ENCODE data around the gene MUC12.

Gene MUC12

GRCh38 chr7:100965723-100966541, 3.4 kb upstream of the MUC12 start:
- peak; percentile 87 for TF ChIP-seq CTCF (IDR thresholded peaks at IDR 0.05; ENCODE audit: poor library complexity, severe bottlenecking)
- no peak overlapping the region for H3K27ac ChIP-seq (ENCODE audit: poor library complexity, severe bottlenecking)
- no peaks in the 10 kb centered on the region for H3K9me3 ChIP-seq (ENCODE audit: severe bottlenecking)
- ATAC-seq (ENCODE audit: low read depth) (peak; percentile 72), DNase-seq (ENCODE audit: low spot score) (no peak)
- peaks cover 54% of the 10 kb centered on the region for H3K27me3 ChIP-seq (ENCODE audit: insufficient read depth, poor library complexity, severe bottlenecking)
- H3K4me1 ChIP-seq (ENCODE audit: insufficient read depth, poor library complexity, severe bottlenecking) = no peaks in the 10 kb centered on the region
- no peaks in the 10 kb centered on the region for H3K36me3 ChIP-seq (ENCODE audit: low read depth)
- peak overlapping the region; percentile 24 for H3K4me3 ChIP-seq (ENCODE audit: severe bottlenecking)

GRCh38 chr7:100966542-100967291, 2.6 kb upstream of the MUC12 start:
- Histone ChIP-seq H3K4me3 (ENCODE audit: severe bottlenecking) (peak overlapping the region; percentile 24), H3K9me3 (ENCODE audit: severe bottlenecking) (no peaks in the 10 kb centered on the region), H3K4me1 (ENCODE audit: insufficient read depth, poor library complexity, severe bottlenecking) (no peaks in the 10 kb centered on the region), H3K36me3 (ENCODE audit: low read depth) (no peaks in the 10 kb centered on the region), H3K27me3 (ENCODE audit: insufficient read depth, poor library complexity, severe bottlenecking) (peaks cover 49% of the 10 kb centered on the region), H3K27ac (ENCODE audit: poor library complexity, severe bottlenecking) (no peak overlapping the region)
- peak; percentile 63 for TF ChIP-seq CTCF (IDR thresholded peaks at IDR 0.05; ENCODE audit: poor library complexity, severe bottlenecking)
- no peak for DNase-seq (ENCODE audit: low spot score)
- ATAC-seq (ENCODE audit: low read depth) = peak; percentile 9; the same call in 2 of the 3 replicates

GRCh38 chr7:100967292-100967863, 2.0 kb upstream of the MUC12 start:
- ATAC-seq (ENCODE audit: low read depth) = 0 out of 3 replicates have a peak, but pooled peaks have one; percentile 8
- Histone ChIP-seq H3K27ac (ENCODE audit: poor library complexity, severe bottlenecking) (no peak overlapping the region), H3K9me3 (ENCODE audit: severe bottlenecking) (no peaks in the 10 kb centered on the region), H3K36me3 (ENCODE audit: low read depth) (no peaks in the 10 kb centered on the region), H3K27me3 (ENCODE audit: insufficient read depth, poor library complexity, severe bottlenecking) (peaks cover 52% of the 10 kb centered on the region), H3K4me1 (ENCODE audit: insufficient read depth, poor library complexity, severe bottlenecking) (no peaks in the 10 kb centered on the region), H3K4me3 (ENCODE audit: severe bottlenecking) (no peak overlapping the region)
- DNase-seq (ENCODE audit: low spot score) = no peak
- TF ChIP-seq CTCF (IDR thresholded peaks at IDR 0.05; ENCODE audit: poor library complexity, severe bottlenecking) = no peak

GRCh38 chr7:100968031-100968430, 1.3 kb upstream of the MUC12 start:
- Histone ChIP-seq H3K27me3 (ENCODE audit: insufficient read depth, poor library complexity, severe bottlenecking) (peaks cover 52% of the 10 kb centered on the region), H3K4me1 (ENCODE audit: insufficient read depth, poor library complexity, severe bottlenecking) (no peaks in the 10 kb centered on the region), H3K4me3 (ENCODE audit: severe bottlenecking) (no peak overlapping the region), H3K9me3 (ENCODE audit: severe bottlenecking) (no peaks in the 10 kb centered on the region), H3K27ac (ENCODE audit: poor library complexity, severe bottlenecking) (no peak overlapping the region), H3K36me3 (ENCODE audit: low read depth) (no peaks in the 10 kb centered on the region)
- DNase-seq (ENCODE audit: low spot score) = no peak
- no peak for TF ChIP-seq CTCF (IDR thresholded peaks at IDR 0.05; ENCODE audit: poor library complexity, severe bottlenecking)
- no peak for ATAC-seq (ENCODE audit: low read depth)

Data from RWPE2 (cell line).